GM23338 (cell line): ENCODE measurements around the gene OPTN. TPM values are rescaled to one million over a fixed set of nuclear protein-coding genes. Genes with fewer than 3 reads are reported as not detected.

ENCODE experiments used
- ATAC-seq: fragments of 200-7000 bp; cut with Tn5 transposase; 3 replicates; pipeline ENCODE4 v1.9.1; 2020
- DNase-seq: peaks from one replicate; pipeline ENCODE4 v3.0.0-alpha.2; 2015; ENCODE audit warnings: low spot score
- H2AFZ ChIP-seq: fragments of 200-600 bp; sonication (generic); 2 replicates; pipeline ENCODE4 v1.8.0; 2016; ENCODE audit warnings: antibody characterized with exemption, mild to moderate bottlenecking, moderate library complexity
- H3F3A ChIP-seq: fragments of 200-600 bp; sonication (generic); replicated peaks from 2 replicates; pipeline ENCODE4 v1.8.0; 2017; ENCODE audit warnings: antibody characterized with exemption, mixed run types, low read depth
- H3K27ac ChIP-seq: fragments of 200-600 bp; sonication (generic); 2 replicates; pipeline ENCODE4 v1.6.1; 2016; ENCODE audit warnings: low read depth
- H3K27me3 ChIP-seq: fragments of 200-600 bp; sonication (generic); 2 replicates; pipeline ENCODE4 v1.8.0; 2016; ENCODE audit warnings: mild to moderate bottlenecking, mixed run types, moderate library complexity; ENCODE audit not compliant: insufficient read depth
- H3K36me3 ChIP-seq: fragments of 200-600 bp; sonication (generic); 2 replicates; pipeline ENCODE4 v1.8.0; 2016; ENCODE audit warnings: mild to moderate bottlenecking; ENCODE audit not compliant: insufficient read depth
- H3K4me1 ChIP-seq: fragments of 200-600 bp; sonication (generic); 2 replicates; pipeline ENCODE4 v1.8.0; 2016; ENCODE audit warnings: mild to moderate bottlenecking, moderate library complexity; ENCODE audit not compliant: insufficient read depth
- H3K4me2 ChIP-seq: fragments of 200-600 bp; sonication (generic); 2 replicates; pipeline ENCODE4 v1.7.1; 2017; ENCODE audit warnings: mixed run types
- H3K4me3 ChIP-seq: fragments of 200-600 bp; sonication (generic); 2 replicates; pipeline ENCODE4 v1.6.1; 2016; ENCODE audit warnings: mixed run types
- H3K79me2 ChIP-seq: fragments of 200-600 bp; sonication (generic); replicated peaks from 2 replicates; pipeline ENCODE4 v1.8.0; 2017; ENCODE audit warnings: mild to moderate bottlenecking; ENCODE audit not compliant: insufficient read depth
- H3K9me2 ChIP-seq: fragments of 200-600 bp; sonication (generic); 2 replicates; pipeline ENCODE4 v1.8.0; 2017; ENCODE audit not compliant: insufficient read depth
- H4K20me1 ChIP-seq: fragments of 200-600 bp; sonication (generic); replicated peaks from 2 replicates; pipeline ENCODE4 v1.8.0; 2017; ENCODE audit warnings: mild to moderate bottlenecking; ENCODE audit not compliant: insufficient read depth
- H3K27ac Mint-ChIP-seq: 2 replicates; pipeline ENCODE4 v1.8.0; 2020; ENCODE audit warnings: inconsistent platforms, mild to moderate bottlenecking, moderate library complexity, mixed read lengths
- H3K27me3 Mint-ChIP-seq: 3 replicates; pipeline ENCODE4 v1.8.0; 2022; ENCODE audit warnings: low read depth, mild to moderate bottlenecking, moderate library complexity, mixed read lengths, inconsistent platforms; ENCODE audit not compliant: insufficient read depth, poor library complexity
- H3K36me3 Mint-ChIP-seq: 3 replicates; pipeline ENCODE4 v1.8.0; 2021; ENCODE audit warnings: low read depth, mild to moderate bottlenecking, inconsistent platforms, moderate library complexity, mixed read lengths
- H3K4me1 Mint-ChIP-seq: 3 replicates; pipeline ENCODE4 v1.8.0; 2020; ENCODE audit warnings: mild to moderate bottlenecking, inconsistent platforms, mixed read lengths
- H3K4me3 Mint-ChIP-seq: 3 replicates; pipeline ENCODE4 v1.8.0; 2021; ENCODE audit warnings: moderate library complexity, mild to moderate bottlenecking, inconsistent platforms, mixed read lengths
- H3K9me3 Mint-ChIP-seq: 3 replicates; pipeline ENCODE4 v1.8.0; 2020; ENCODE audit warnings: moderate library complexity, mild to moderate bottlenecking, inconsistent platforms, mixed read lengths
- CREB1 ChIP-seq: fragments of 250-450 bp; sonication (Bioruptor Pico); IDR thresholded peaks from 2 replicates; pipeline ENCODE4 v1.5.0; 2020; ENCODE audit warnings: low read depth, mild to moderate bottlenecking, moderate library complexity
- EZH2 ChIP-seq: fragments of 200-600 bp; sonication (generic); IDR thresholded peaks from one replicate; pipeline ENCODE4 v1.8.0; 2017; ENCODE audit warnings: antibody characterized with exemption, mild to moderate bottlenecking, low read depth; ENCODE audit not compliant: unreplicated experiment
- EZH2phosphoT487 ChIP-seq: fragments of 200-600 bp; sonication (generic); IDR thresholded peaks from one replicate; pipeline ENCODE4 v1.8.1; 2018; ENCODE audit warnings: antibody characterized with exemption; ENCODE audit not compliant: unreplicated experiment
- JUNB ChIP-seq: IDR thresholded peaks from one replicate; pipeline ENCODE4 v1.6.1; 2016; ENCODE audit warnings: antibody characterized with exemption; ENCODE audit not compliant: unreplicated experiment
- NANOG ChIP-seq: IDR thresholded peaks from 2 replicates; pipeline ENCODE4 v1.6.1; 2016; ENCODE audit warnings: antibody characterized with exemption, borderline replicate concordance
- POLR2AphosphoS5 ChIP-seq: IDR thresholded peaks from 2 replicates; pipeline ENCODE4 v1.6.1; 2016; ENCODE audit warnings: antibody characterized with exemption, low read depth
- STAT1 ChIP-seq: IDR thresholded peaks from one replicate; pipeline ENCODE4 v1.6.1; 2016; ENCODE audit warnings: antibody characterized with exemption; ENCODE audit not compliant: unreplicated experiment
- ZNF114 ChIP-seq: fragments of 250-450 bp; sonication (Bioruptor Pico); IDR thresholded peaks from 2 replicates; pipeline ENCODE4 v1.5.0; 2020; ENCODE audit warnings: mild to moderate bottlenecking, moderate library complexity
- ZNF331 ChIP-seq: fragments of 250-450 bp; sonication (Bioruptor Pico); IDR thresholded peaks from 2 replicates; pipeline ENCODE4 v1.5.0; 2020; ENCODE audit warnings: low read depth, mild to moderate bottlenecking, moderate library complexity
- polyA plus RNA-seq: library from polyadenylated mRNA; unstranded; fragments of >200 nt; fragmentation: Nextera tagmentation; extraction: Ambion mirVana; gene quantifications from 2 replicates; pipeline ENCODE4 v1.2.1, GENCODE V29; 2016
- total RNA-seq: library from RNA; depleted of rRNA; stranded (reverse); fragments of >200 nt; shearing (Covaris generic); gene quantifications from 2 replicates; pipeline ENCODE4 v1.2.3, GENCODE V29; 2014
- TF ChIP-seq, protein P1 (sequence below): fragments of 250-450 bp; sonication (Bioruptor Pico); IDR thresholded peaks from 2 replicates; pipeline ENCODE4 v1.5.0; 2020; ENCODE audit warnings: mild to moderate bottlenecking, moderate library complexity
- TF ChIP-seq, protein P2 (sequence below), 2 experiments: fragments of 200-600 bp in 1 of 2; sonication (generic) in 1 of 2; conservative IDR thresholded peaks; 2 replicates each; pipeline versions ENCODE4 v1.5.1 to v1.6.1; 2016 to 2017; ENCODE audit warnings: antibody characterized with exemption in 2 of 2, low read depth in 2 of 2, mild to moderate bottlenecking in 2 of 2, moderate library complexity in 1 of 2
- TF ChIP-seq, protein P3 (sequence below): IDR thresholded peaks from 2 replicates; pipeline ENCODE4 v1.6.1; 2016; ENCODE audit warnings: antibody characterized with exemption
- TF ChIP-seq, protein P4 (sequence below): IDR thresholded peaks from one replicate; pipeline ENCODE4 v1.6.1; 2018; ENCODE audit warnings: antibody characterized with exemption; ENCODE audit not compliant: unreplicated experiment

The OPTN gene
- total and polyA plus RNA-seq, 2 experiments from 2014 or later, result 6.0 to 13.0 TPM

DNA sequence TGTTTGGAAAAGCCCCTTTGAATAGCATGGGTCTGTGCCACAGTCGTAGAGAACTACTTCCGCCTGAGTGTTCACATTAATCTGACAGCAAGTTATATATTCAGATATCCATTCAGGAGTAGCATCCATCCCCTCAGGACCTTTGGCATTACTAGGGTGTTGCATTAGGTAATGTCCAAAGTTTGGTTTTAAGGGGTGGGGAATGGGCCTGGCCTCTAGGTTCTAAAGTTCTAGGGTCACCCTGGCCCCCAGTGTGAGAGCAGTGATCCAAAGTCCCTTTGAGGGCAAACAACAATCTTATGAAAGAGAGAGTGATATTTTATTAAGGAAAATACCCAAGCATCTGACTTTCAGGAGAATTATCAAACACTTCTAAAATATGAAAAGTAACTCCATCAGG lies 73.7 kb downstream of the OPTN start:
- peaks cover 56% of the 10 kb centered on the region for H4K20me1 ChIP-seq
- TF ChIP-seq, protein P1, sequence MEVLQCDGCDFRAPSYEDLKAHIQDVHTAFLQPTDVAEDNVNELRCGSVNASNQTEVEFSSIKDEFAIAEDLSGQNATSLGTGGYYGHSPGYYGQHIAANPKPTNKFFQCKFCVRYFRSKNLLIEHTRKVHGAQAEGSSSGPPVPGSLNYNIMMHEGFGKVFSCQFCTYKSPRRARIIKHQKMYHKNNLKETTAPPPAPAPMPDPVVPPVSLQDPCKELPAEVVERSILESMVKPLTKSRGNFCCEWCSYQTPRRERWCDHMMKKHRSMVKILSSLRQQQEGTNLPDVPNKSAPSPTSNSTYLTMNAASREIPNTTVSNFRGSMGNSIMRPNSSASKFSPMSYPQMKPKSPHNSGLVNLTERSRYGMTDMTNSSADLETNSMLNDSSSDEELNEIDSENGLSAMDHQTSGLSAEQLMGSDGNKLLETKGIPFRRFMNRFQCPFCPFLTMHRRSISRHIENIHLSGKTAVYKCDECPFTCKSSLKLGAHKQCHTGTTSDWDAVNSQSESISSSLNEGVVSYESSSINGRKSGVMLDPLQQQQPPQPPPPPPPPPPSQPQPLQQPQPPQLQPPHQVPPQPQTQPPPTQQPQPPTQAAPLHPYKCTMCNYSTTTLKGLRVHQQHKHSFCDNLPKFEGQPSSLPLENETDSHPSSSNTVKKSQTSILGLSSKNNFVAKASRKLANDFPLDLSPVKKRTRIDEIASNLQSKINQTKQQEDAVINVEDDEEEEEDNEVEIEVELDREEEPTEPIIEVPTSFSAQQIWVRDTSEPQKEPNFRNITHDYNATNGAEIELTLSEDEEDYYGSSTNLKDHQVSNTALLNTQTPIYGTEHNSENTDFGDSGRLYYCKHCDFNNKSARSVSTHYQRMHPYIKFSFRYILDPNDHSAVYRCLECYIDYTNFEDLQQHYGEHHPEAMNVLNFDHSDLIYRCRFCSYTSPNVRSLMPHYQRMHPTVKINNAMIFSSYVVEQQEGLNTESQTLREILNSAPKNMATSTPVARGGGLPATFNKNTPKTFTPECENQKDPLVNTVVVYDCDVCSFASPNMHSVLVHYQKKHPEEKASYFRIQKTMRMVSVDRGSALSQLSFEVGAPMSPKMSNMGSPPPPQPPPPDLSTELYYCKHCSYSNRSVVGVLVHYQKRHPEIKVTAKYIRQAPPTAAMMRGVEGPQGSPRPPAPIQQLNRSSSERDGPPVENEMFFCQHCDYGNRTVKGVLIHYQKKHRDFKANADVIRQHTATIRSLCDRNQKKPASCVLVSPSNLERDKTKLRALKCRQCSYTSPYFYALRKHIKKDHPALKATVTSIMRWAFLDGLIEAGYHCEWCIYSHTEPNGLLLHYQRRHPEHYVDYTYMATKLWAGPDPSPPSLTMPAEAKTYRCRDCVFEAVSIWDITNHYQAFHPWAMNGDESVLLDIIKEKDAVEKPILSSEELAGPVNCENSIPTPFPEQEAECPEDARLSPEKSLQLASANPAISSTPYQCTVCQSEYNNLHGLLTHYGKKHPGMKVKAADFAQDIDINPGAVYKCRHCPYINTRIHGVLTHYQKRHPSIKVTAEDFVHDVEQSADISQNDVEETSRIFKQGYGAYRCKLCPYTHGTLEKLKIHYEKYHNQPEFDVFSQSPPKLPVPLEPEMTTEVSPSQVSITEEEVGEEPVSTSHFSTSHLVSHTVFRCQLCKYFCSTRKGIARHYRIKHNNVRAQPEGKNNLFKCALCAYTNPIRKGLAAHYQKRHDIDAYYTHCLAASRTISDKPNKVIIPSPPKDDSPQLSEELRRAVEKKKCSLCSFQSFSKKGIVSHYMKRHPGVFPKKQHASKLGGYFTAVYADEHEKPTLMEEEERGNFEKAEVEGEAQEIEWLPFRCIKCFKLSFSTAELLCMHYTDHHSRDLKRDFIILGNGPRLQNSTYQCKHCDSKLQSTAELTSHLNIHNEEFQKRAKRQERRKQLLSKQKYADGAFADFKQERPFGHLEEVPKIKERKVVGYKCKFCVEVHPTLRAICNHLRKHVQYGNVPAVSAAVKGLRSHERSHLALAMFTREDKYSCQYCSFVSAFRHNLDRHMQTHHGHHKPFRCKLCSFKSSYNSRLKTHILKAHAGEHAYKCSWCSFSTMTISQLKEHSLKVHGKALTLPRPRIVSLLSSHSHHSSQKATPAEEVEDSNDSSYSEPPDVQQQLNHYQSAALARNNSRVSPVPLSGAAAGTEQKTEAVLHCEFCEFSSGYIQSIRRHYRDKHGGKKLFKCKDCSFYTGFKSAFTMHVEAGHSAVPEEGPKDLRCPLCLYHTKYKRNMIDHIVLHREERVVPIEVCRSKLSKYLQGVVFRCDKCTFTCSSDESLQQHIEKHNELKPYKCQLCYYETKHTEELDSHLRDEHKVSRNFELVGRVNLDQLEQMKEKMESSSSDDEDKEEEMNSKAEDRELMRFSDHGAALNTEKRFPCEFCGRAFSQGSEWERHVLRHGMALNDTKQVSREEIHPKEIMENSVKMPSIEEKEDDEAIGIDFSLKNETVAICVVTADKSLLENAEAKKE (CRISPR knock-in tag), result no peak
- TF ChIP-seq, protein P2, sequence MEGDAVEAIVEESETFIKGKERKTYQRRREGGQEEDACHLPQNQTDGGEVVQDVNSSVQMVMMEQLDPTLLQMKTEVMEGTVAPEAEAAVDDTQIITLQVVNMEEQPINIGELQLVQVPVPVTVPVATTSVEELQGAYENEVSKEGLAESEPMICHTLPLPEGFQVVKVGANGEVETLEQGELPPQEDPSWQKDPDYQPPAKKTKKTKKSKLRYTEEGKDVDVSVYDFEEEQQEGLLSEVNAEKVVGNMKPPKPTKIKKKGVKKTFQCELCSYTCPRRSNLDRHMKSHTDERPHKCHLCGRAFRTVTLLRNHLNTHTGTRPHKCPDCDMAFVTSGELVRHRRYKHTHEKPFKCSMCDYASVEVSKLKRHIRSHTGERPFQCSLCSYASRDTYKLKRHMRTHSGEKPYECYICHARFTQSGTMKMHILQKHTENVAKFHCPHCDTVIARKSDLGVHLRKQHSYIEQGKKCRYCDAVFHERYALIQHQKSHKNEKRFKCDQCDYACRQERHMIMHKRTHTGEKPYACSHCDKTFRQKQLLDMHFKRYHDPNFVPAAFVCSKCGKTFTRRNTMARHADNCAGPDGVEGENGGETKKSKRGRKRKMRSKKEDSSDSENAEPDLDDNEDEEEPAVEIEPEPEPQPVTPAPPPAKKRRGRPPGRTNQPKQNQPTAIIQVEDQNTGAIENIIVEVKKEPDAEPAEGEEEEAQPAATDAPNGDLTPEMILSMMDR (conservative IDR thresholded peaks at IDR 0.05; ENCODE audit: low read depth in 2 of 2), result no peak
- TF ChIP-seq ZNF331 (CRISPR knock-in tag), result no peak
- TF ChIP-seq, protein P3, sequence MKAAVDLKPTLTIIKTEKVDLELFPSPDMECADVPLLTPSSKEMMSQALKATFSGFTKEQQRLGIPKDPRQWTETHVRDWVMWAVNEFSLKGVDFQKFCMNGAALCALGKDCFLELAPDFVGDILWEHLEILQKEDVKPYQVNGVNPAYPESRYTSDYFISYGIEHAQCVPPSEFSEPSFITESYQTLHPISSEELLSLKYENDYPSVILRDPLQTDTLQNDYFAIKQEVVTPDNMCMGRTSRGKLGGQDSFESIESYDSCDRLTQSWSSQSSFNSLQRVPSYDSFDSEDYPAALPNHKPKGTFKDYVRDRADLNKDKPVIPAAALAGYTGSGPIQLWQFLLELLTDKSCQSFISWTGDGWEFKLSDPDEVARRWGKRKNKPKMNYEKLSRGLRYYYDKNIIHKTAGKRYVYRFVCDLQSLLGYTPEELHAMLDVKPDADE, result no peak
- TF ChIP-seq ZNF114 (CRISPR knock-in tag), result no peak
- TF ChIP-seq EZH2phosphoT487, result no peak
- no peak for TF ChIP-seq NANOG
- TF ChIP-seq, protein P4, sequence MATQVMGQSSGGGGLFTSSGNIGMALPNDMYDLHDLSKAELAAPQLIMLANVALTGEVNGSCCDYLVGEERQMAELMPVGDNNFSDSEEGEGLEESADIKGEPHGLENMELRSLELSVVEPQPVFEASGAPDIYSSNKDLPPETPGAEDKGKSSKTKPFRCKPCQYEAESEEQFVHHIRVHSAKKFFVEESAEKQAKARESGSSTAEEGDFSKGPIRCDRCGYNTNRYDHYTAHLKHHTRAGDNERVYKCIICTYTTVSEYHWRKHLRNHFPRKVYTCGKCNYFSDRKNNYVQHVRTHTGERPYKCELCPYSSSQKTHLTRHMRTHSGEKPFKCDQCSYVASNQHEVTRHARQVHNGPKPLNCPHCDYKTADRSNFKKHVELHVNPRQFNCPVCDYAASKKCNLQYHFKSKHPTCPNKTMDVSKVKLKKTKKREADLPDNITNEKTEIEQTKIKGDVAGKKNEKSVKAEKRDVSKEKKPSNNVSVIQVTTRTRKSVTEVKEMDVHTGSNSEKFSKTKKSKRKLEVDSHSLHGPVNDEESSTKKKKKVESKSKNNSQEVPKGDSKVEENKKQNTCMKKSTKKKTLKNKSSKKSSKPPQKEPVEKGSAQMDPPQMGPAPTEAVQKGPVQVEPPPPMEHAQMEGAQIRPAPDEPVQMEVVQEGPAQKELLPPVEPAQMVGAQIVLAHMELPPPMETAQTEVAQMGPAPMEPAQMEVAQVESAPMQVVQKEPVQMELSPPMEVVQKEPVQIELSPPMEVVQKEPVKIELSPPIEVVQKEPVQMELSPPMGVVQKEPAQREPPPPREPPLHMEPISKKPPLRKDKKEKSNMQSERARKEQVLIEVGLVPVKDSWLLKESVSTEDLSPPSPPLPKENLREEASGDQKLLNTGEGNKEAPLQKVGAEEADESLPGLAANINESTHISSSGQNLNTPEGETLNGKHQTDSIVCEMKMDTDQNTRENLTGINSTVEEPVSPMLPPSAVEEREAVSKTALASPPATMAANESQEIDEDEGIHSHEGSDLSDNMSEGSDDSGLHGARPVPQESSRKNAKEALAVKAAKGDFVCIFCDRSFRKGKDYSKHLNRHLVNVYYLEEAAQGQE, result no peak
- no peak for TF ChIP-seq POLR2AphosphoS5
- no peak for TF ChIP-seq CREB1 (CRISPR knock-in tag)
- no peak for TF ChIP-seq JUNB
- TF ChIP-seq STAT1, result no peak
- no peak for TF ChIP-seq EZH2
- no peaks in the 10 kb centered on the region for H3K27me3 Mint-ChIP-seq
- peaks cover 58% of the 10 kb centered on the region for H3K36me3 ChIP-seq
- H3K27me3 ChIP-seq, result no peaks in the 10 kb centered on the region
- no peak overlapping the region for H3K27ac ChIP-seq
- H3K4me2 ChIP-seq, result no peak overlapping the region
- peaks cover 7% of the 10 kb centered on the region; the same call in 1 of the 2 replicates for H3F3A ChIP-seq
- no peaks in the 10 kb centered on the region for H3K4me1 Mint-ChIP-seq
- H3K9me2 ChIP-seq, result no peaks in the 10 kb centered on the region
- no peak overlapping the region for H3K4me3 ChIP-seq
- H3K9me3 Mint-ChIP-seq, result no peaks in the 10 kb centered on the region
- H3K36me3 Mint-ChIP-seq, result peaks cover 82% of the 10 kb centered on the region
- H3K4me1 ChIP-seq, result no peaks in the 10 kb centered on the region
- H3K27ac Mint-ChIP-seq, result no peak overlapping the region
- H3K79me2 ChIP-seq, result peaks cover 27% of the 10 kb centered on the region
- DNase-seq (no peak), ATAC-seq (no peak)
- no peak overlapping the region for H2AFZ ChIP-seq
- no peak overlapping the region for H3K4me3 Mint-ChIP-seq
